Measurements from ENCODE around the gene AHDC1.

GRCh38 chr1:27614625-27615344, 10.8 kb upstream of the AHDC1 start:
- TF ChIP-seq, protein P1, sequence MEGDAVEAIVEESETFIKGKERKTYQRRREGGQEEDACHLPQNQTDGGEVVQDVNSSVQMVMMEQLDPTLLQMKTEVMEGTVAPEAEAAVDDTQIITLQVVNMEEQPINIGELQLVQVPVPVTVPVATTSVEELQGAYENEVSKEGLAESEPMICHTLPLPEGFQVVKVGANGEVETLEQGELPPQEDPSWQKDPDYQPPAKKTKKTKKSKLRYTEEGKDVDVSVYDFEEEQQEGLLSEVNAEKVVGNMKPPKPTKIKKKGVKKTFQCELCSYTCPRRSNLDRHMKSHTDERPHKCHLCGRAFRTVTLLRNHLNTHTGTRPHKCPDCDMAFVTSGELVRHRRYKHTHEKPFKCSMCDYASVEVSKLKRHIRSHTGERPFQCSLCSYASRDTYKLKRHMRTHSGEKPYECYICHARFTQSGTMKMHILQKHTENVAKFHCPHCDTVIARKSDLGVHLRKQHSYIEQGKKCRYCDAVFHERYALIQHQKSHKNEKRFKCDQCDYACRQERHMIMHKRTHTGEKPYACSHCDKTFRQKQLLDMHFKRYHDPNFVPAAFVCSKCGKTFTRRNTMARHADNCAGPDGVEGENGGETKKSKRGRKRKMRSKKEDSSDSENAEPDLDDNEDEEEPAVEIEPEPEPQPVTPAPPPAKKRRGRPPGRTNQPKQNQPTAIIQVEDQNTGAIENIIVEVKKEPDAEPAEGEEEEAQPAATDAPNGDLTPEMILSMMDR (conservative IDR thresholded peaks at IDR 0.05; ENCODE audit: low read length) = no peak
- TF ChIP-seq EZH2phosphoT487 (IDR thresholded peaks at IDR 0.05; ENCODE audit: borderline replicate concordance, low read depth, low read length) = no peak
